CD4-positive, alpha-beta T cell treated with Interleukin-10 for 1 hour (primary cell): ENCODE data around the gene DNAJB6.

ENCODE experiments used
- DNase-seq: peaks from one replicate; pipeline ENCODE4 v3.0.0-alpha.2; 2020

Gene DNAJB6

DNA sequence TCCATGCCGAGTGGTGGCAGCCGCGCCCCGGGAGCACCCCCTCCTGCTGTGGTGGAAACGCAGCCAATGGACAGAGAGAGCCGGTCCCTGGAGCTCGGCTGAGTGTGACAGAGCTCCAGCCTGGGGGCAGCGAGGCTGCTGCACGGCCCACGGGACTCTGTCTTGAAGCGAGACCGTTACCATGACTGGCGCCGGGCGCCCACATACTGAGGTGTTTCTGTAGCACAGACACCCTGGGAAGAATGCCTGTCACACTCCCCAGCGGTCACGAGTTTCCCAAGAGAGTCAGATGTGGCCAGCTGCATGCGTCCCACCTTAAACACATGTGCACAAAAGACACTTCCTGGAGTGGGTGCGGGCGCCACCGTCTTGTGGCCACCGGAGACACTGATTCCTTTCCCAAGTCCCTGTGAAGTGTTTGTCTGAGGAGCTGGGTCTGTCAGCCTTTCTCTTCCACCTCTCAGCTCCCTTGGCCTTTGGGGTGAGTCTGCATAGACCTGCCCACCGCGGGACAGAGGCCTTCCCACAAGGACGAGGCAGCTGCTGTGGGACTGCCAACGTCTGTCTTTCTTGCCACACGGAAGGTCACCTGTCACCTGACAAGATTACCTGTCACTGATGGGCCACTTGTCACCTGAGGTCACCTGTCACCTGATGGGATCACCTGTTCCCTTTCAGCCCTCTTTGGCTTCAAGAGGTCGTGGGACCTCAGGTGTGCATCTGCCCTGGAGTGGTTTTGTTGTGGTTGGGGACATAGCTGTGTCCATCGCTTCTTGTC, 94.6 kb downstream of the DNAJB6 start:
- no peak for DNase-seq

DNA sequence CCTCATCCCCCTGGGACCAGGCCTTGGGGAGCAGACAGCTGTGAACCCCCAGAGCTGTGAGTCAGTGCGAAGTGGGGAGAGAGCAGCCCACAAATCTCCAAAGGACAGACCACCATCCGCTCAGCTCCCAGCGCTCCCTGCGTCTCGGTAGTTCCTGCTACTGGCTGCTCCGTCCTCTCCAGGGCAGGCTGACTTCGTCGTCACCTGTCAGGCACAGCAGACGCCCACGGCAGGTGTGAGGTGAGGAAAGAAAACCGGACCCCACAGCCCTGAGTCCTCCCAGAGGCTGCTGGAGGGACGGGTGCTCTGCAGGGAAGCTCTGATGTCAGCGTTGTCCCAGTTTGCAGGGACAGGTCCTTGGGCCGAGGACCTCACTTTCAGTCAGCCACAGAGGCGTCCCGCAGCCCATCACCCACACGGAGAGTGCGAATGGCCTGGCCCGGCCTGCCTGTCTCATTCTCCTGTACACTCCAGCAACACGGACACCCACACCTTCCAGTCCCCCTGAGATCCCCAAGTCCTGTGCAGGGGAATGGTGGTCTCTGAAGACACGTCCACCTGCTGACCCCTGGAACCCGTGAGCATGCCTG, 95.2 kb downstream of the DNAJB6 start:
- no peak for DNase-seq

DNA sequence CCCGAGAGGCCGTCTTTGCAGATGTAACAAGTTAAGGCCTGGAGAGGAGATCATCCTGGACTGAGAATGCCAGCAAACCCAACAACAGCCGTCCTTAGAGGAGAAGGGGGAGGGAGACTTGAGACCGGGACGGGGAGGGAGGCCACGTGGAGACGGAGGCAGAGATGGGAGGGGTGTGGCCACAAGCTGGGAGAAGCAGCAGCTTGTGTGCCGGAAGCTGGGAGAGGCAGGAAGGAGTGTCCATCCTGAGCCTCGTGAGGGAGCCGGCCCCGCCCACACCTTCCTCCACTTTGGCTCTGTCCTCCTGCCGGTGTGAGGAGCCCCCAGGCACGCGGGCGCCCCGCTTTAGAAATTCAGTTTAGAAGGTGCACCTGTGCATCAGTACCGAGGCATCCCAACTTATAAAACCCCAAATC, 95.7 kb downstream of the DNAJB6 start:
- DNase-seq, result no peak

DNA sequence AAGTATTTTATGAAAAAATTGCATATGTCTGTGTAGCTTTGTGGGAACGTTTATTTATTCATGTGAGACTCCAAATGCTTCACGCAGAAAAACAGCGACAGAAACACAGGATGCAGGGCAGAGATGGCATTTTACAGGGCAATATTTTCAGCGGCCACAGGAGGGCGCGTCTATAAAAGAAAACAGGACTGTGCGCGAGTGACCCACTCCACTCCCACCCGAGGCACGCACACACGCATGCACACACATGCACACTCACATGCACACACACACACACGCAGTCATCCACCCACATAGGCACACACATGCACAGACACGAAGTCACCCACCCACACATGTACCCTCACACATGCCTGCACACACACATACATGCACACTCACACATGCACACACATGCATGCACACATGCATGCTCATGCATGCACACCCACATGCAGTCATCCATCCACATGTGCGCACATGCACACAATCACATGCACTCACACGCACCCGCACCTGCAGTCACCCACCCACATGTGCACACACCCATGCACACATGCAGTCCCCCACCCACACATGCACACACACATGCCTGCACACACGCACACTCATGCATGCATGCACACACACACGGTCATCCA, 96.3 kb downstream of the DNAJB6 start:
- DNase-seq, result peak; percentile 59

DNA sequence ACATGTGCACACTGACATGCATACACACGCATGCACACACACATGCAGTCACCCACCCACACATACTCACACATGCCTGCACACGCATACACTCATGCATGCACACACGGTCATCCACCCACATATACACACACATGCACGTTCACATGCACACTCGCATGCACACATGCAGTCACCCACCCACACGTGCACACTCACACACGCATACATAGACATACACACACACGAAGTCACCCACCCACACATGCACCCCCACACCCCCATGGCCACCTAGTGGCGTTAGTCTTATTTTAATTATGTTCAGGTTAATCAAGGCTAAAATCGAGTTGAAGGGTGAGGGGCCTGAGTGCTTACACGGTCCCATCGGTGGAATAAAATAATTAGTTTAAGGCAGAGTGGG, 96.8 kb downstream of the DNAJB6 start:
- no peak for DNase-seq

DNA sequence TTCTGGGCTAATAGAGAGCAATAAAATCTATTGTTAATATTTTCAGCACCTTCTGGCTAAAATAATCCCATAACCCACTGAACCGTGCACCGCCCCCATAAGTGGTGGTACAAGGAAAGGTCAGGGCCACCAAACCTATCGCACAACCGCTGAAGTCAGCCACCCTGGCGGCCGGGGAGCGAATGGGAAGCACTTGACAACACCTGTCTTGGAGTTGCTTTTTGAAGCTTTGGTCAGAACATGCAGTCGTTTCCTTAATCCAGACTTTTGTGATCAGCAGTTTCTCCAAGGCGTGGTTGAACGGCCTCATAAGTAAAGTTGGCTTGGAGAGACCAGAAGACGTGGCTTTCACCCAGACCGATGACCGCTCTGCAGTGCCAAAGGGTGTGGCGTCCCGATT, 97.4 kb downstream of the DNAJB6 start:
- DNase-seq, result no peak

DNA sequence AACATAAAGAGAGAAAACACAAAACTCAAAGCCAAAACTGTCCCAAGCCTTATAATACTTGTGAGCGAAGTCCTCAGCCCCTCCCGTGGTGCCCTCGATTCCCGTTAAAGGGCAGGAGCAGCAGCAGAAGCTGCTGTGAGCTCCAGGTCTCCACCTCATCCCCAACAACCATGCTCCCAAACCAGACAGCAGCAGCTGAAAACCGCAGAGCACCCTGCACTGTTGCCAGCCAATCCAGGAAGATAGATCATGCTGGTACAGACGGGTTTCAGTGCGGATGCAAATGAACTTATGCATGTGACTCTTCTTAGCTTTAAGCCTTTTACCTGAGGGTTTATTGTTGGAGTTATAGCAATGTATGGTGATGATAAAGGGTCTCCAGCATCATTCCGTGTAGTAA, 97.9 kb downstream of the DNAJB6 start:
- DNase-seq, result no peak

DNA sequence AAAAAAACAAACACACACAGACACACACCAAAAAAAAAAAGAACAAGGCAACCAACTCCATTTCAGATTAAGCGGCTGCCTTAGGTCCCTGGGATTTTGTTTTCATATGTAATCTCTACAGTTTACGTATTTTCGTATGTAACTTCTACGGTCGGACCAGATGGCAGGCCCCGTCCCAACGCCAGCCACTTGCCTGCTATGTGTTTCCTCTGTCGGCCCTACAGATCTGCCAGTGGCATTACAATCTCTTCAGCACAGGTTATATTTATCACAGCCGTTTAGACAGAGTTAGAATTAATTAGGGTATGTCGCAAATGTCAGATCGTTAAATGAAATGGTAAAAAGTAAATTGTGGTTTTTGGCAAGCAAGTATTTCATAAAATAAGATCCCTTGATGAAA, 99.3 kb downstream of the DNAJB6 start:
- no peak for DNase-seq

DNA sequence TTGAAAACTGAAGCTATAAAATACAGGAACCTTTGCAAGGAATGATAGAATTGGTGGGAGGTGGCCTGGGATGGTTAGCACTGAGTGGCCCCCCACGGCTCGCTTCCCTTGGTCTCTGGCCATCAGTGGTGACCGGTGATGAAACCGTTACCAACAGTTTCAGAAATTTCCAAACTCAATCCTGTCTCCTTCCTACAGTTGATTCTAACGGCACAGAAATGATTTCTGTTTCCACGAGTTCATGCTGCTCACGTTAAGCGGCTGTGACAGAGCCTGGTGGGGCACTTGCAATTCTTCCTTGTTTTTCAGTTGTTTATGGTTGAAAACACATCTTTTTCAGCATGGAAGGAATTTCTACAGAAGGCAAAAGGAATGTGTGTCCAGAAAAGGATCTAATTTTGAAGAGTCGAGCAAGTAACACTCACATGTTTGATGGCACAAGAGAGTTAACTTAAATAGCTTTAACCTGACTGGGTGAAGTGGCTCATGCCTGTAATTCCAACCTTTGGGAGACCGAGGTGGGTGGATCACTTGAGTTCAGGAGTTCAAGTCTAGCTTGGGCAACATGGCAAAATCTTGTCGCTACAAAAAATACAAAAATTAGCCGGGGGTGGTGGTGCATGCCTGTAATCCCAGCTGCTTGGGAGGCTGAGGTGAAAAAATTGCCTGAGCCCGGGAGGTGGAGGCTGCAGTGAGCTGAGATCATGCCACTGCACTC, 100.1 kb downstream of the DNAJB6 start:
- DNase-seq, result no peak

DNA sequence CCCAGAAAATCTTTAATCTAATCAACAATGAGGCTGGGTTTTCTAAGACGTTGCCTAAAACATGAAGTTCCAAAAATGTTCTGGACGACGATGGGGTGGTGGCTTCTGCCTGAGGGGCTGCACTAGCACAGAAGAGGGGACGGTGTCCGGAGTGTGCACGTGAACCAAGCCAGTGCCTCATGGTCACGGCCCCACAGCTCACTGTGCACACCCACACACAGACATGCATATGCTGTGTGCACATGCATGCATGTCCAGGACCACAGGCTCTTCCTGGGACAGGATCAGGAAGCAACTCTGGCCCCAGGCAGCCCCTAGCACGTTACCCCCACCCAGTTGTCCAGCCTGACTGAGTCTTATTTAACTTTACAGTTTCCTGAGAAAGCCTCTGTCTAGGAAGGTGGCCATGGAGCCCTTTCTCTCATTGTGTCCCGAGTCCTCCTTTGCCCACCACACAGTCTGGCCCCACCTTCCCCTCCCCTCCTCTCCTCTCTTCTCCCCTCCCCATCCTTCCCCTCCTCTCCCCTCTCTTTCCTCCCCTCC, 100.8 kb downstream of the DNAJB6 start:
- DNase-seq, result no peak

DNA sequence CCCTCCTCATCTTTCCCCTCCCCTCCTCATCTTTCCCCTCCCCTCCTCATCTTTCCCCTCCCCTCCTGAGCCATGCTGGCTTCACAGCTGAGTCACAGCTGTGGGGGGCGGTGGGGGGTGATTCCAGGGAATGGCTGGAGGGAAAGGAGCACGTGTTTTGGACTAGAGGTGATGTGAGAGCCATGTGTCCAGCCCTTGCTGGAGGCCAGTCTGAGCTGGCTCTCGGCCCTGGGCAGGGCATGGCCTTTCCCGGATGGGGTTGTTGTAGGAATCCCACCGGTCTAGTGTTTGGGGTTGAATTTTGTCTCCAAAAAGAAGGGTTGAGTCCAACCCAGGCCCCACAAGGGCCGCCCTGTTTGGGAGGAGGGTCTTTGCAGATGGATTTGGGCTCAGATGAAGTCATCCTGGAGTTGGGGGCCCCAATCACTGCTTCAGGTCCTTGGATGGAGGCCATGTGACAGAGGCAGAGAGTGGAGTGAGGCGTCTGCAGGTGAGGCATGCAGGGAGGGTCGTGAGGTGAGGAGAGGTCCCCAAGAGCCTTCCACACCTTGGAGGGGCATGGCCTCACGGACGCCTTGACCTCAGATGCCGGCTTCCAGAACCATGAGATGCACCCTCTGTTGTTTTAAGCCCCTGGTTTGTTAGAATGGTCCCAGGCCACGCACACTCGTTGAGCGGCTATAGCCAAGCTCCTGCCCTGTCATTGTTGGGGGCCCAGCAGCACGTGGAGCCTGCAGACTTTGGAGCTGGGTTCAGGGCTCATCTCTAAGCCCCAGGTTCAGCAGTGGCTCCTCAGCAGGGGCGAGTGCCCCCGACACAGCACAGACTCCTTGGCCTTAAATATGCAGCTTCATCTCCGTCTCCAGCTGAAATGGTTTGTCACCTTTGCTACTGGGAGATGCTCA, 101.6 kb downstream of the DNAJB6 start:
- DNase-seq, result no peak

DNA sequence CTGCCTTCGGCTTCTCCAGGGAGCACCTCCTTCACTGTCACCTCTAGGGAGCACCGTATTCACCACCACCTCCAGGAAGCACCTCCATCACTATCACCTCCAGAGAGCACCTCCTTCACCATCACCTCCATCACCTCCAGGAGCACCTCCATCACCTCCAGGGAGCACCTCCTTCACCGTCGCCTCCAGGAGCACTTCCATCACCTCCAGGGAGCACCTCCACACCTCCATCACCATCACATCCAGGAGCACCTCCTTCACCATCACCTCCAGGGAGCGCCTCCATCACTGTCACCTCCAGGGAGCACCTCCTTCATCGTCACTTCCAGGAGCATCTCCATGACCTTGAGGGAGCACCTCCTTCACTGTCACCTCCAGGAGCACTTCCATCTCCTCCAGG, 102.3 kb downstream of the DNAJB6 start:
- DNase-seq, result no peak

DNA sequence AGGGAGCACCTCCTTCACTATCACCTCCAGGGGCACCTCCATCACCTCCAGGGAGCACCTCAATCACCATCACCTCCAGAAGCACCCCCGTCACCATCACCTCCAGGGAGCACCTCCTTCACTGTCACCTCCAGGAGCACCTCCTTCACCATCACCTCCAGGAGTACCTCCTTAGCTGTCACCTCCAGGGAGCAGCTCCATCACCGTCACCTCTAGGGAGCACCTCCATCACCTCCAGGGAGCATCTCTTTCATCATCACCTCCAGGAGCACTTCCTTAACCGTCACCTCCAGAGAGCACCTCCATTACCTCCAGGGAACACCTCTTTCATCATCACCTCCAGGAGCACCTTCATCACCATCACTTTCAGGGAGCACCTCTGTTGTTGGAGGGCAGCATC, 103.0 kb downstream of the DNAJB6 start:
- DNase-seq, result no peak

DNA sequence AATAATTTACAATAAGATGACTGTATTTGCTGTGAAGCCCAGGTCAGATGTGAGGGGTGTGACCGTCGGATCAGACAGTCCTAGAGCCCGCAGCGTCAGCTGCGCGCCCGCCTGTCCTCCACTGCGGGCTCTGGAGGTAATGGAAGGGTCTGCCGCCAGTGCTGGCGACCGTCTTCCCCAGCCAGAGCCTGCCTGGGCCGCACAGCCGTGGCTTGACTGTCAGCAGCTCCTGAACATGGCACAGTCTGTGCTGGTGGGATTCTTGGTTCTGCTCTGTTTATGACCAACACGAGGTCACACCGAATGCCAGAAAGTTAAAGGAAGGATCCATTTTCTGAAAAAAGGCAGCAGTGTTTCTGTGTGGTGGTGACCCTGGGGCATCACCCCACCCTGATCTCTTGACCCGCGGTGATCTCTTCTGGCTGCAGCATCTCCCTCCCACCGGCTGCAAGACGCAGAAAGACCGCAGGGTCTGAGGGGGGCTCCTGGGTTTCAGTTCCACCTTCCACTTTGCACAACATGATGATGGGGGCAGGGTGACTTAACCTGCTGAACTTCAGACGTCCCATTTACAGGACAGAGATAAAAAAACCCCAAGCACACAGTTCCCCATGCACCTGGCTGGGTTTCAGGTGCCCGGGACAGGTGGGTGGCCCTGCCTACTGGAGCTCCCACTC, 103.7 kb downstream of the DNAJB6 start:
- DNase-seq, result no peak

DNA sequence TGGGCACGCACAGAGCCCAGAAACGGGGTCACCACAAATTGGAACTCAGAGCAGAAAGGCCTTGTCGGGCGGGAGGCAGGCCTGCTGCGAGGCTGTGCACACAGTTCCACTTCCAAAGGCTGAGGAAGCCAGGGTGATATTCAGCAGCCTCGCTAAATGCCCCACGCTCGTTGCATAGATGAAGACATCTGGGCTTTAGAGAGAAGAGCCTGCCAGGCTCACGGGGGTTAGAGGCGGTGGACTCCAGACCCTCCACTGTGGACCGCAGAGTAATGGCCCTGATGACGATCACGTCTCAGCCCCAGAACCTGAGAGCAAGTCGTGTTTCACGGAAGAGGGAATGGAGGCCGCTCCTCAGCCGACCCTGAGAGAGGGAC, 104.2 kb downstream of the DNAJB6 start:
- DNase-seq, result no peak

DNA sequence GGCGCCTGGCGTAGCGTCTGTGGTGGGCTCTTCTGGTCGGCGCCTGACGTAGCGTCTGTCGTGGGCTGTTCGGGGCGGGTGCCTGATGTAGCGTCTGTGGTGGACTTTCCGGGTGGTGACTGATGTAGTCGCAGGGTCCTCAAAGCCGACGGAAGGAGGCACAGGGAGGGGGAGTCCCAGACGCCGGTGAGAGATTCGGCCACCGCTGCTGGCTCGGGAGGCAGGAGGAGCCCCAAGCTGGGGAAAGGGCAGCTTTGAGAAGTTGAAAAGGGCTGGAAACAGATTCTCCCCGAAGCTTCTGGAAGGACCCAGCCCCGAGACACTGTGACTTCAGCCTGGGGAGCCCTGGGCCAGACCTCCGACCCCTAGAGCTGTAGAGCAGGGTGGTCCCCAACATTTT, 105.7 kb downstream of the DNAJB6 start:
- no peak for DNase-seq

DNA sequence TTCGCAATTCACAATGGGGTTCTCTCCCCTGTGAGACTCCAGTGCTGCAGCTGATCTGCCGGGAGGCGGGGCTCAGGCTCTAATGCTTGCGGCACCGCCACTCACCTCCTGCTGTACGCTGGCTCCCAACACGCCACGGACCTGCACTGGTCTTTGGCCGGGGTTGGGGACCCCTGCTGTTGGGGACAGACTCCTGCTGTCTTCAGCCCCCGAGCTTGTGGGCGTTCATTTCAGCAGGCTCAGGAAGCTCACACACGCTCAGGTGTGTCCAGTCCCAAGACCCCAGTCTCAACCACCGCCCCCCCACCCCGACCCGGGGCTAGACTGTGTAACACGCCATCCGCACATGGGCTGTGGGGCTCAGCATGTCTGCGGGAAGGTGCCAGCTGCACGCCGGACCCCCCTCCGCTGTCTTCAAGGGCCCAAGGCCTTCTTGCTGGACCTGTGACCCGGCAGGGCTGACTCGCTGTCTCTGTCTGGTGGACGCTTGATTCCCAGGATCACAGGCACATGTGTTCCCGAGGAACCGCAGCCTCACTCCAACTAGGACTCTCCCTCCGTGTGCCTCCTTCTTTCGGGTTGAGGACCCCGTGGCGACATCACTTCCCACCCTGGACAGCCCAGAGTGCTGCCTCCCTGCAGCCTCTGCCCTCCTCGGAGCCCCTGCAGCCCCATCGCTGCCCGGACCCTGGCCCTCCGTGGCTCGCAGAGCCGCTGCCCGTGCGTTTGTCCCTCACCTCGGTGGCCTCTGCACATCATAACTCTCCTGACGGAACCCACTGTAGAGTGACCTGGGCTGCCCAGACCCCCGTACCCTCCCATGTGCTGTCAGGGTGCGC, 106.4 kb downstream of the DNAJB6 start:
- DNase-seq, result no peak

DNA sequence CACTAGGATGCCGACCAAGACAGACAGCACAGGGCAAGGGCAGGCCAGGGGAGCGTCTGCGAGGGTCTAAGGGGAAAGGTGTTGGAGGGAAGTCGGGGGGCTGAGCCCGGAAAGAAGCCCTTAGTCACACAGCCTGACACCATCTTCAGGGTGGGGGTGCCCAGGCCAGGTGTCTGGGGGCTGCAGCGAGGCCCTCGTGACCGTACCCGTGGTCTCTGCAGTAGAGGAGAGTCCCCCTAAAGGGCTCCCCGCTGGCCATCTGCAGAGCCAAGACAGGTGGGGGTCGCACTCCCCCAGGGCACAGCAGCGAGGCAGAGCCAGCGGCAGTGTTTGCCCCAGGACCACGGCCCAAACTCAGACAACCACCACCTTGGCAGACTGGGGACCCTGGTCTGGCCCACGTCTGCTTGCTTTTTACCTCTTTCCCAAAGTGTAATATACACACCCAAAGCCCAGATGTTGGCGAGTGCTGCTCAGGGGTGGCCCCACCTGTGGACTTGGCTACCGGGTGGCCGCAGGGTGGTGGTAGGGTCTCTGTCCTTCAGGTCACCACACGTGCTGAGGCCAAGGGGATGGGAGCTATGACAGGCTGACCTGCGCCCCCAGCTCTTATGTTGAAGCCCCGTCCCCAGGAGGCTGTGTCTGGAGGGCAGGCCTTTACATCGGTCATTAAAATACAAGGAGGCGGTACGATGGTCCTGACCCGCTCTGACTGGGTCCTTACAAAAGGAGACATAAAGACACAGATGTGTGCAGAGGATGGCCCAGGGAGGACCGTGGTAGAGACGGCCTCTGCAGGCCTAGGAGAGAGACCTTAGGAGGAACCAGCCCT, 107.4 kb downstream of the DNAJB6 start:
- DNase-seq, result no peak

DNA sequence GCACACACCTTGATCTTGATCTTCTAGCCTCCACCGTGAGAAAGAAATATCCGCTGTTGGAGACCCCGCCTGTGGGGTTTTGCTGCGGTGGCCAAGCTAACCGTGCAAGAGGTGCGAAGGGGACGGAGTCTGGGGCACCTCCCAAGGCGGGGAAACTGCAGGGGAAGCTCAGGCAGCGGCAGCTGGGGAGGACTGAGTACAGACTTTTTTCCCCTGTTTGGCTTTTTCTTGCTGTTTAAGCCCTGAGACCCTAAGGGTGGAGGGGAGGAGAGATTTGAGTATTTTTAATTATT, 108.0 kb downstream of the DNAJB6 start:
- DNase-seq, result no peak
